Measurements from ENCODE around the gene ADGRV1.
"Not testable (repeated sequence)": the region's sequence is repeated elsewhere in the genome, so short reads cannot be mapped to it uniquely, and the experiment has no call there.

ADGRV1 gene

DNA sequence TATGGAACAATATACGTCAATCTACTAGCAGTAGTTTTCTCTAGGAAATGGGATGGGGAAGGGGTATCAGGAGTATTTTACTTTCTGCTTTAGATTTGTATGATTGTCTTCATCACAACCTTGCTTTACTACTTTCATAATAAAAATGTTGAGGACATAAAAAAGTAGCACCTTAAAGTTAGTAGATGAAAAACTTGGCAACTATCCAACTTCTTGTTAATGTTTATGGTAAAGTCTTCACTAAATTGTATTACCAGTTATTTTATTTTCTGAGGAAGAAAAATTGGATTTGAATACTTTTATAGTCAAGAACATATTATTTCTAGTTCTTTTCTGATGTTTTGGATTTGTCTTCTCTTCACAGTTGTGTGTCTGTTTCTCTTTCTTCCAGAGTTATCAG is 452.4 kb downstream of the ADGRV1 start:
- TF ChIP-seq, protein P1, sequence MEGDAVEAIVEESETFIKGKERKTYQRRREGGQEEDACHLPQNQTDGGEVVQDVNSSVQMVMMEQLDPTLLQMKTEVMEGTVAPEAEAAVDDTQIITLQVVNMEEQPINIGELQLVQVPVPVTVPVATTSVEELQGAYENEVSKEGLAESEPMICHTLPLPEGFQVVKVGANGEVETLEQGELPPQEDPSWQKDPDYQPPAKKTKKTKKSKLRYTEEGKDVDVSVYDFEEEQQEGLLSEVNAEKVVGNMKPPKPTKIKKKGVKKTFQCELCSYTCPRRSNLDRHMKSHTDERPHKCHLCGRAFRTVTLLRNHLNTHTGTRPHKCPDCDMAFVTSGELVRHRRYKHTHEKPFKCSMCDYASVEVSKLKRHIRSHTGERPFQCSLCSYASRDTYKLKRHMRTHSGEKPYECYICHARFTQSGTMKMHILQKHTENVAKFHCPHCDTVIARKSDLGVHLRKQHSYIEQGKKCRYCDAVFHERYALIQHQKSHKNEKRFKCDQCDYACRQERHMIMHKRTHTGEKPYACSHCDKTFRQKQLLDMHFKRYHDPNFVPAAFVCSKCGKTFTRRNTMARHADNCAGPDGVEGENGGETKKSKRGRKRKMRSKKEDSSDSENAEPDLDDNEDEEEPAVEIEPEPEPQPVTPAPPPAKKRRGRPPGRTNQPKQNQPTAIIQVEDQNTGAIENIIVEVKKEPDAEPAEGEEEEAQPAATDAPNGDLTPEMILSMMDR (IDR thresholded peaks at IDR 0.05; ENCODE audit: borderline replicate concordance, control extremely low read depth, extremely low read depth, insufficient read depth, missing control alignments), result no peak
- in situ Hi-C loops (cut with MboI; ENCODE audit: low sequenced_read_pairs, unreplicated experiment), result no loop called here
- no peak for DNase-seq (ENCODE audit: low spot score)

DNA sequence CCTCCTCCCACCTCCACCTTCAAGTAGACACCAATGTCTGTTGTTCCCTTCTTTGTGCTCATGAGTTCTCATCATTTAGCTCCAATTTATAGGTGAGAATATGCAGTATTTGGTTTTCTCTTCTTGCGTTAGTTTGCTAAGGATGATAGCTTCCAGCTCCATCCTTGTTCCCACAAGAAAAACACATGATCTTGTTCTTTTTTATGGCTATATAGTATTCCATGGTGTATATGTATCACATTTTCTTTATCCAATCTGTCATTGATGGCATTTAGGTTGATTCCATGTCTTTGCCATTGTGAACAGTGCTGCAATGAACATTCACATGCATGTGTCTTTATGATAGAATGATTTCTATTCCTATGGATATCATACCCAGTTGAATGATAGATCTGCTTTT is 454.3 kb downstream of the ADGRV1 start:
- in situ Hi-C loops (cut with MboI; ENCODE audit: low sequenced_read_pairs, unreplicated experiment); DNase-seq (ENCODE audit: low spot score): not testable (repeated sequence)

DNA sequence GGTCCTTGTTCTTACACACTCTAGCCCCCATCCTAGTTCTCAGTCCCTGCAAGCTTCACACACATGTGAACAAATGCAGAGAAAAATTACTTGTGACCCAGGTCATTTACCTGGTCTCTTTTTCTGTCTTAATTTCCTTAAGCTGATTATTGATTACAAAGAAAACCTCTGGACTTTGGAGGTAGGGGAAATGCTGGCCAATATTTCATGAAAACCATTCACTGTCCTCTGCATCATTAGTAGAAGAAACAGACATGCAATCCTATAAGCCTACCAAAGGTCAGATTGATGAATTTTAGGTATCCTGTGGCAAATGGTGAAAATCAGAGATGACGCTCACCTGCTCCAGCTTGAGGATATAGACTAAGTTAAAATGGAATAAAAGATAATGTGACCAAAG is 457.7 kb downstream of the ADGRV1 start:
- in situ Hi-C loops (cut with MboI; ENCODE audit: low sequenced_read_pairs, unreplicated experiment), result no loop called here
- DNase-seq (ENCODE audit: low spot score), result no peak
- TF ChIP-seq, protein P1 (IDR thresholded peaks at IDR 0.05; ENCODE audit: borderline replicate concordance, control extremely low read depth, extremely low read depth, insufficient read depth, missing control alignments), result no peak

DNA sequence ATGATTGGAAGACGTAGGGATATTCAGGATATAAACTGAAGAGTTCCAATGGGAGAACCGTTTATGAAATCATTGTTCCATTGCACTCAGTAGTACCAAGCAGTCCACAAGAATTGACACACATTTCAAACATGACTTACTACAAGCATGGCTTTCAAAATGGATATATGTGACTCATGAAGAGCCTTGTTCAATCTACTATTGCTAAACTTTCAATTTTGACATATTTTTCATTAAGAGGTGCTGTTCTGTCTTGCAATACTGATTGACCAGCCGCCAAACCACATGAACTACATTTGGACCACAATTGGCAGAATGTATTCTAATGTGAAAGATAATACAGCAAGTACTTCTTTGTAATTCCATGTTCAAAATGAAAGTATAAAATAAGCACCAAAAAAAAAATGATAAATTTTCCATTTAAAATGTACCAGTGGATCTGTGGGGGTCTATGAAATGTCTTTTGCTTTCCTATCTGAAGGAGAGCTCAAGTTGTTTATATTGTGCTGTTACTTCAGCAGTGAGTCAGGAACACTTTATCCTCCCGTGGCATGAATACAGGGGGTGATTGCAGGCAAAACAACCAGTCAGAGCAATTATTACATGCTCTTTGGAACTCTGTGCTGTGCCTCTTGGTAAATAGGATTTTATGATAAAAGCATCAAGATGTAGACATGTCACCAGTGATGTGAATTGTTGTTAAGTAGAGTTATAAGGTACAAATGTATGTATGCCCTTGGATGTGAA is 458.5 kb downstream of the ADGRV1 start:
- TF ChIP-seq, protein P1 (IDR thresholded peaks at IDR 0.05; ENCODE audit: borderline replicate concordance, control extremely low read depth, extremely low read depth, insufficient read depth, missing control alignments), result no peak
- DNase-seq (ENCODE audit: low spot score), result no peak
- in situ Hi-C loops (cut with MboI; ENCODE audit: low sequenced_read_pairs, unreplicated experiment), result no loop called here

DNA sequence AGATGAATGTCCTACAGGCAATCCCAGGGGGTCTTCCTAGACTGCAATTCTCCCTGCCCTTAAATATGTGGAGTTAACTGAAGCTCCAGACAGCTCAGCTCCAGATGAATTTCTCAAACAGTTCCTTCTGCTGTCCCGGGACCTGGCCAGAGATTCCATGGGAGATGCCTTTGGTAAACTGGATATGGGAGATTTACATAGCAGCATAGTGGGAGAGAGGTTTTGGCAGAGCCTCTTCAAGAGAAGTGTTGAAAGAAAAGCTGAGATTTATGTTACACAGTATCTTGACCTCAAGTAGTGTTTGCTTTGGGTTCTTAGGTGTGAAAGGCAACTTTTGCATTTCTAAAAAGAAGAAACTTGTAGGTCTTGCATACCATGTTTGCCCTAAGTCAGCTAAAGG is 459.6 kb downstream of the ADGRV1 start:
- TF ChIP-seq, protein P1 (IDR thresholded peaks at IDR 0.05; ENCODE audit: borderline replicate concordance, control extremely low read depth, extremely low read depth, insufficient read depth, missing control alignments), result no peak
- no peak for DNase-seq (ENCODE audit: low spot score)
- in situ Hi-C loops (cut with MboI; ENCODE audit: low sequenced_read_pairs, unreplicated experiment), result no loop called here

DNA sequence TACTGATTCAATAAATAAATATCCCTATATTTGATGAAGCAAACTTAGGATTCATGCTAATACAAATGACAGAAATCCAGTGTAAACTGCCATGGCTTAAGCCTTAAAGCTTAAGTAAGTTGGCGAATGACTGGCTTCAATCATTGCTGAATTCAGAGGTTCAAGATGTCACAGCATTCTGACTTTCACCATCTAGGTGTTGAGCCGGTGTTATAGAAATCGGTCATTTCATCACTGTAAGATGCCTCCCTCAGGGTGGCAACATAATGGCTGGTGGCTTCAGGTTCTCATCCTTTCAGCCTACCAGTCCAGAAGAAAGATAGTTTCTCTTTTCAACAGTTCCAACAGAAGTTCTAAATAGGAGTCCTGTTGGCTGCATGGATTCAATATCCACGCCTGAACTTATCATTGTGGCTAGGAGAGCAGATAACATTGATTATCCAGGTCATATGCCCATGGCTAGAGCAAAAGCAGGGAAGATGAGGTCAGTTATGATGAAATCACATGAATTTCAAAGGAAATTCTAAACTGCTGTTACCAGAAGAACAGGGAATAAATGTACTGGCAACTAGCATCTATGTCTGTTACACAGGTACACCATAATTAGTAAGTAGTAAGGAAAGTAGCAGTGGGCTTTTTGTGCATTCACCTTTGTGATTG is 460.2 kb downstream of the ADGRV1 start:
- DNase-seq (ENCODE audit: low spot score), result no peak
- in situ Hi-C loops (cut with MboI; ENCODE audit: low sequenced_read_pairs, unreplicated experiment), result no loop called here
- TF ChIP-seq, protein P1 (IDR thresholded peaks at IDR 0.05; ENCODE audit: borderline replicate concordance, control extremely low read depth, extremely low read depth, insufficient read depth, missing control alignments), result no peak

DNA sequence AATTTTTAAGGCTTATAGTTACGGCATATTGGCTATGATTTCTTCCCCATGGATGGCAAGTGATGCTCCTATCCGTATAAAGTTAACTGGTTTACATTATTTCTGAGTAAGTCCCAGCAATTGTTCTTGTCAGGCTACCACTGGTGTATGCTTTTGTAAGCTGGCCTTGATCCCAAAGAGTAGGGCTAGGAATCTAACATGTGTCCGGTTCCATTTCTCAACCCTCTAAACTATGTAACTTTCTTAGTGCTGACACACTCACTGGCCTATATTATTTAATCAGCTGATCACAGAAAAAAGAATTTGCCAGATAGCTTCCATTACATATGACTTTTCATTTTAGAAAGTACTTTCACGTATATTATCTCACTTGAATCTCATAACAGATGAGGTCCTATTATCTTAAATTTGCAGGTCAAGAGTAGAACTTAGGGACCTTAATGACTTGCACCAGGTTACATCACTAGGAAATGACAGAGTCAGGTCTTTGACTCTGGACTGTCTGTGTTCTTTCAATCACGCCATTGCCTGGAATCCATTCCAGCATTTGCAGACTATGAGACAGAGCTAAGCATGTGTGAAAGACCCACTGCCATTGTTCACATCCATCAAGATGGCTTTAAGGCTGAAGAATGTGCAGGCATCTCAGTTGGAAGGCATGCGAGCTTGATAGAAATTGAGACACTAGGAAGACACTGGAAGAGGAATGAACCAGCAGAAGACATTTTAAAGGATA is 461.6 kb downstream of the ADGRV1 start:
- no peak for DNase-seq (ENCODE audit: low spot score)
- in situ Hi-C loops (cut with MboI; ENCODE audit: low sequenced_read_pairs, unreplicated experiment), result no loop called here

More for the DNA sequence above, 461.6 kb downstream of the ADGRV1 start:
- TF ChIP-seq, protein P1 (IDR thresholded peaks at IDR 0.05; ENCODE audit: borderline replicate concordance, control extremely low read depth, extremely low read depth, insufficient read depth, missing control alignments), result no peak

Measured in GM13976 (cell line).